ENCODE data around the gene SLC39A6. TPM values are rescaled to one million over a fixed set of nuclear protein-coding genes. Genes with fewer than 3 reads are reported as not detected.

The SLC39A6 gene
- total and polyA plus RNA-seq, 8 donors = 33.8 to 62.9 (median 52.2) TPM

- no peaks in the 10 kb centered on the region for H3K4me1 ChIP-seq
Observed at GRCh38 chr18:36107477-36107876, 21.7 kb downstream of the SLC39A6 start.

GRCh38 chr18:36104749-36105148, 24.4 kb downstream of the SLC39A6 start:
- no peak for ATAC-seq
- no peak overlapping the region for H3K4me3 ChIP-seq
- no peak overlapping the region for H3K27ac ChIP-seq
- intact Hi-C loops (cut with DNase I) = loop anchor here in 1 of 2 donors (10.0 kb wide), 1 partner anchor 180 kb away; no protein-coding TSS in a partner anchor
- TF ChIP-seq, protein P1, sequence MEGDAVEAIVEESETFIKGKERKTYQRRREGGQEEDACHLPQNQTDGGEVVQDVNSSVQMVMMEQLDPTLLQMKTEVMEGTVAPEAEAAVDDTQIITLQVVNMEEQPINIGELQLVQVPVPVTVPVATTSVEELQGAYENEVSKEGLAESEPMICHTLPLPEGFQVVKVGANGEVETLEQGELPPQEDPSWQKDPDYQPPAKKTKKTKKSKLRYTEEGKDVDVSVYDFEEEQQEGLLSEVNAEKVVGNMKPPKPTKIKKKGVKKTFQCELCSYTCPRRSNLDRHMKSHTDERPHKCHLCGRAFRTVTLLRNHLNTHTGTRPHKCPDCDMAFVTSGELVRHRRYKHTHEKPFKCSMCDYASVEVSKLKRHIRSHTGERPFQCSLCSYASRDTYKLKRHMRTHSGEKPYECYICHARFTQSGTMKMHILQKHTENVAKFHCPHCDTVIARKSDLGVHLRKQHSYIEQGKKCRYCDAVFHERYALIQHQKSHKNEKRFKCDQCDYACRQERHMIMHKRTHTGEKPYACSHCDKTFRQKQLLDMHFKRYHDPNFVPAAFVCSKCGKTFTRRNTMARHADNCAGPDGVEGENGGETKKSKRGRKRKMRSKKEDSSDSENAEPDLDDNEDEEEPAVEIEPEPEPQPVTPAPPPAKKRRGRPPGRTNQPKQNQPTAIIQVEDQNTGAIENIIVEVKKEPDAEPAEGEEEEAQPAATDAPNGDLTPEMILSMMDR (IDR thresholded peaks at IDR 0.05) = no peak
- H3K27me3 ChIP-seq = no peaks in the 10 kb centered on the region
- H3K4me1 ChIP-seq = no peaks in the 10 kb centered on the region
- DNase-seq = no peak
- H3K36me3 ChIP-seq = no peaks in the 10 kb centered on the region
- peaks cover 0 to 12% of the 10 kb centered on the region in 2 donors for H3K9me3 ChIP-seq

More at GRCh38 chr18:36107477-36107876, 21.7 kb downstream of the SLC39A6 start:
- intact Hi-C loops (cut with DNase I) = loop anchor here in 1 of 2 donors (10.0 kb wide), 1 partner anchor 177 kb away; no protein-coding TSS in a partner anchor
- TF ChIP-seq, protein P1 (IDR thresholded peaks at IDR 0.05) = no peak
- Histone ChIP-seq H3K9me3 (peaks cover 0 to 3% of the 10 kb centered on the region in 2 donors), H3K27me3 (no peaks in the 10 kb centered on the region), H3K27ac (no peak overlapping the region), H3K4me3 (no peak overlapping the region), H3K36me3 (peaks cover 0 to 22% of the 10 kb centered on the region in 2 donors)
- no peak for ATAC-seq
- DNase-seq = no peak

DNA sequence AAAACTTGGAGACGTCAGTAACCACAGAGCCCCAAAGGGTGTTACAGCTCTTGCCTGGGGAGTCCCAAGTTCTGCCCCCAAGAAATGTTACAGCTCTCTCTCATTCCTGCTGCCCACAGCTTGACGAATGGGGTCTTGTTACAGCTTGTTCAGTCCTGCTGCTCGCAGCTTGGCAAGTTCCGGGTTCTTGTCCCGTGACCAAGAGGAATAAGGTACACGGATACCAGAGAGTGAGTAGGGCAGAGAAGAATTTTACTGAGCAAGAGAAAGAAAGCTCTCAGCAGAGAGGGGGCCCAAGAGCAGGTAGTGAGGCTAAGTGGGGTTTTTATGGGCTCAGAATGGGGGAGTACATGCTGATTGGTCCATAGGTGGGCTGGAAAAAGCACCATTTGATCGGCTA, 27.2 kb downstream of the SLC39A6 start:
- TF ChIP-seq, protein P1 (IDR thresholded peaks at IDR 0.05) = no peak

GRCh38 chr18:36099311-36099710, 29.8 kb downstream of the SLC39A6 start:
- intact Hi-C loops (cut with DNase I) = no loop called here
- Histone ChIP-seq H3K9me3 (peaks cover 0 to 12% of the 10 kb centered on the region in 2 donors), H3K36me3 (no peaks in the 10 kb centered on the region), H3K27me3 (no peaks in the 10 kb centered on the region), H3K4me1 (no peaks in the 10 kb centered on the region), H3K4me3 (no peak overlapping the region), H3K27ac (no peak overlapping the region)
- TF ChIP-seq, protein P1 (IDR thresholded peaks at IDR 0.05) = no peak
- ATAC-seq (no peak), DNase-seq (no peak)

More for the DNA sequence above, 27.2 kb downstream of the SLC39A6 start:
- Histone ChIP-seq H3K4me3 (no peak overlapping the region), H3K4me1 (no peaks in the 10 kb centered on the region), H3K27ac (no peak overlapping the region), H3K36me3 (no peaks in the 10 kb centered on the region), H3K27me3 (no peaks in the 10 kb centered on the region), H3K9me3 (peaks cover 0 to 12% of the 10 kb centered on the region in 2 donors)
- DNase-seq = no peak
- intact Hi-C loops (cut with DNase I) = loop anchor here in 1 of 2 donors (10.0 kb wide), 1 partner anchor 183 kb away; no protein-coding TSS in a partner anchor
- no peak for ATAC-seq

DNA sequence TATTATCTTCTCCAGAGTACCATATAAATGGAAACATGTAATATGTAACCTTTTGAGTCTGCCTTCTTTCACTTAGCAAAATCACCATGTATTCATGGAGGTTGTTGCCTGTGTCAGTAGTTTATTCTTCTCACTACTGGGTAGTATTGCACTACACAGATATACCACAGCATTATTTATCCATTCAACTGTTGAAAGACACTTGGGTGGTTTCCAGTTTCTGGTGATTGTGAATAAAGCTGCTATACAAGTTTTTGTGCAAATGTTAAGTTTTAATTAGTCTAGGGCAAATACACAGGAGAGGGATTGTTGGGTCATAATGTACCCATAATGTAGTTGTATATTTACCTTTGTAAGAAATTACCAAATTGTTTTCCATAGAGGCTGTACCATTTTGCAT, 32.2 kb downstream of the SLC39A6 start:
- Histone ChIP-seq H3K4me3 (no peak overlapping the region), H3K4me1 (no peaks in the 10 kb centered on the region), H3K9me3 (peaks cover 0 to 3% of the 10 kb centered on the region in 2 donors), H3K27ac (no peak overlapping the region), H3K36me3 (no peaks in the 10 kb centered on the region), H3K27me3 (no peaks in the 10 kb centered on the region)
- TF ChIP-seq, protein P1 (IDR thresholded peaks at IDR 0.05) = no peak
- intact Hi-C loops (cut with DNase I) = no loop called here
- DNase-seq (no peak), ATAC-seq (no peak)
